GM18520 (cell line): ENCODE results near the gene NR6A1.

Experiments
- ATAC-seq: cut with Tn5 transposase; IDR thresholded peaks from one replicate; pipeline ENCODE4 v1.9.1; 2021; ENCODE audit not compliant: unreplicated experiment

Gene NR6A1

DNA sequence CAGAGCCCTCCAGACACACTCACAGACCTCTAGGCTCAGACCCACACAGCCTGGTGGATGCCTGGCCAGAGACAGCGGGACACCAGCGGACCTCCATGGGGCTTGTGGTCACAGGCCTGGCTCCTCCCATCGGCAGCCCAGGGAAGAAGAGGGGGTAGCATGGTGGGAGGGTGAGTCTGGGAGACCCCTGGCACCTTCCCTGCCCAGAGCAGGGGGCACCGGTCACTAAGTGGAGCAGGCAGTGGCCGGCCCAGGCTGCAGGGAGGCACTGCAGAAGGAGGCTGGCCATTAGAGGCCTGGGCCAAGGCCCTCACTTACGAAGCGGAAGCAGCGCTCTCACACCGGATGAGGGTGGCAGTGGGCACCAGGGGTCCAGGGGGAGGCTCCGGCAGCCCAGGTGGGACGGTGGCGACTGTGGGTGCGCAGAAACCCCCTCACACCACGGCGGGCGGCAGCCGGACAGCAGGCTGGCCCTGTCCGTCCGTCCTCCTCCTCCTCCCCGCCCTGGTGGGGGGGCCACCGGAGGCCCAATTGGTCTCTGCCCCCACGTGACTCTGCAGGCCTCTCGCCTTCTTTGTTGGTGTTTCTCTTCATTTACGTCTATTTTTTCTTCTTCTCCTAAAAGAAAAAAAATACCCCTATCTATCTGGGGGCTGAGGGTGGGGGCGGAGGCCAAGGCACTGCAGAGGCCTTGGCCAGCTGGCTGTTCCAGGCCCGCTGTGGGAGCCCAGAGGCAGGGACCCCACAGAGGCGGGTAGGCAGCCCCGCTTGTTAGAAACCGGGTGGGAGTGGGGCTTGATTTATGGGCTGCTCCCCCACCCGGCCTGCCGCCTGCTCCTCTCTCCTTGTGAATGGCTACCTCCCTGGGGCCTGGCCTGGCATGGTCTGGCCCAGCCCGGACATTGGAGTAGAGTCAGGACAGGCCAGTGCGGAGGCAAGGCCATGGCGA is 263.9 kb downstream of the NR6A1 start, which contains the start of gene NR5A1:
Gene NR5A1, minus strand, starts transcription at position 469 of the 949 bp plus-strand sequence. CDS start 4,004 bp downstream, outside the sequence.
- ATAC-seq = no peak

DNA sequence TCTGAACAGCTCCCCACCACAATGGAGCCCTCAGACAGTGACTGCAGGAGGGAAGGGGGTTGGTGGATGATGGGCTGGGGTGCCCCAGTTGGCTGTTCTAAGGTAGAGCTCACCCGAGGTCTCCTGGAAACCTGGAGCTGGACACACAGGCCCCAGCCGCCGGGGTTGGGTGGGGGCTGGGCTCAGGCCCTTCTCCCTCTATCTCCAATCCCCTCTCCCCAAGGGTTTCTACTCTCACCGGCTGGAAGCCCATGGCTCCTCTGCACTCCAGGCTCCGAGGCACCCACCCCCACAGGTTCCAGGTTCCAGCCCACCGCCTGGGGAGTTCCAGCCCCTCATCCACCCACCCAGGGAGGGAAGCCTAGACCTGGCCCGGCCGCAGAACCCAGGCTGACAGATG is 264.7 kb downstream of the NR6A1 start:
- no peak for ATAC-seq

DNA sequence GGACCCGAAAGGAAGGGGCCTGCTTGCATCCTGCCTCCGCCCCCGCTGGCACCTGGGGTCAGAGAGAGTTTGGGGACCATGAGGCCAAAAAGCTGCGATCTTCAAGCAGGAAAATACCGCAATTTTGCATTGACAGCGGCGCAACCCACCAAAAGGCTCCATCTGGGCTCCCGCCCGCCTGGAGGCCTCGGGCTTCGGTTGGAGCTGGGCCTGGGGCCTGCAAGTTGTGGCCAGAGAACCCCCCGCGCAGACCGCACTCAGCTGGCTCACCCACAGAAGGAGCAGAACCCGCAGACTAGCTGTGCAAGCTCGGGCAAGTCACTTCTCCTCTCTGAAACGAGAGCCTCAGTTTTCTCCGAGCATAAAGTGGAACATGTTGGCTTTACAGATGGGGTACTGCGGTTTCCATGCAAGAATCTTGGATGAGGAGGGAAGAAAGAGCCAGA is 265.2 kb downstream of the NR6A1 start:
- ATAC-seq = no peak

GRCh38 chr9:124505006-124505900 is 265.9 kb downstream of the NR6A1 start:
- ATAC-seq = no peak

DNA sequence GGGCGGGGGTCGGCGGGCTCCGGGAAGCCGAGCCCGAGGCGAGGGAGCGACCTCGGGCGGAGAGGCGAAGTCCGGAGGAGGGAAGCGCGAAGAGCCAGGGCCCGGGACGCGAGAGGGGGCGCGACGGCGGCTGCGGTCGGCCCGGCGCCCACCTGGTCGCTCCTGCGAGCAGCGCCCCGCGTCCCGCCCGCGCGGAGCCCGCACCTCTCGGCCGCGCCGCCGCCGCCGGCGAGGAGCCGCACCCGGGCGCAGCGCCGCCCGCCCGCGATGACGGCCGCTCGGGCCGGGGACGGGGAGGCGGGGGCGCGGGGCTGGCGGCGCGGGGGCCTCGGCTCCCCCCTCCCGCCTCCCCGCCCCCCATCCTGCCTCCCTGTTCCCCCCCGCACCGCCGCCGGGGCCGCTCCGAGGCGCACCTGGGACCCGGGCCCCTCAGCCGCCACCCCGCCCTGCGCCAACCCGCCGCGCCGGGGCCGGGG is 266.5 kb downstream of the NR6A1 start:
- no peak for ATAC-seq

GRCh38 chr9:124503713-124504529 is 267.2 kb downstream of the NR6A1 start:
- no peak for ATAC-seq

GRCh38 chr9:124502711-124503702 is 268.1 kb downstream of the NR6A1 start:
- no peak for ATAC-seq

DNA sequence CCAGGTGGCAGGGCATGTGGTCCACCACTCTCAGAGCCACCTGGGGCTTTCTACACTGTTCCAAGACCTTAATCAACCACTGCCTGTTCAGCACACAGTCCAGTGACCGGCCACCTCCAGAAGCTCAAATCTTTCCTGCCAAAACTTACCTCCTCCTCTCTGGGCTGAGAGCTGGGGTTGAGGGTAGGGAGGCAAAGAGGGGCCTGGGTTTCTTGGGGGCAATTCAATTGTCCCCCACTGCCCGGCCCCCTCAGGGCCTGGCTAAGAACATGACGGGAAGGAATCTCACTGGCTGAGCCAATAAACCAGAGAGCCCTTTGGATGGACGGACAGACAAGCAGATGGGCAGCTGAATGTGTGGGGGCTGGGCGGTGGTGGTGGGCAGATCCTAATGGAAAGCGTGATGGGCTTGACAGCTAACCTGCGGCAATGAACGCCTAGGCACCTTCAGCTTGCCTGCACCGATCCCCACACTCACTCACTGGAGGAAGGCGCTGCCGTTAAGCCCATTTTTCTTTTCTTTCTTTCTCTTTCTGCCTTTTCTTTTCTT is 269.3 kb downstream of the NR6A1 start:
- ATAC-seq = no peak

DNA sequence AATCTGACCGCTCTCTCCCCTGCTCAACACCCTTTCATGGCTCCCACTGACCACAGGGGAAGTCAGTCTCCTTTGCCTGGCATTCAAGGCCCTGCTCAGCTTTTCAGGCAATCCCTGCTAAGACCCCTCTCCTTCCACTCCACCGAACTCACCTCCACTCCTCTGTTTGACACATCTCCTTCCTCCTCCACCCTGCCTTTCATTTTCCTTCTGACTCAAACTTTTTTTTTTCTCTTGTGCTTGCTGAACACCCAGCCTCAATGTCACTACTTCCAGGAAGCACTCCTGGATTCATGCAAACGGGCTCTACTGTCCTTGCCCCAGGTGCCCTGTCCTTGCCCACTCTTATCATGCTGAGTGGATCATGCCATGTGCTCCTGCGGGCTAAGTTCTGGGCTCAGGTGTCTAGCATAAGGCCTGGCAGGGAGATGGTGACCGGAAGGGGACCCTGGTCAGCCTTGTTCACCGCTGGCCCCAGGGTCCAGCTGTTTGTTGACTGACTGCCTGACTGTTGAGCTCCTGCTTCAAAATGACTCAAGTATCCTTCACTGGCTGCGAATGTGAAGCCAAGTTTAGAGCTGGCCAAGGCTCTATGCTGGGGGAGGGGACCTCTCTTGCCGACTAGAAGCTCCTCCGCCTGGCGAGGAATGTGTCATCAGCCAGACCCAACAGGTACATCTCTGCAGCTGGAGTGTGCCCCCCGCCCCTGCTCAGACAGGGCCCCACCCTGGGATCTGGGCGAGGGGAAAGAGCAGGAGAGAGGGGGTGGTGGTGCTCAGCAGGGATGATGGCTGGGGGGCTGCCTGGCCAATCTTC is 270.1 kb downstream of the NR6A1 start:
- ATAC-seq = no peak

- no peak for ATAC-seq
Measured at GRCh38 chr9:124500028-124500795, 270.9 kb downstream of the NR6A1 start.

DNA sequence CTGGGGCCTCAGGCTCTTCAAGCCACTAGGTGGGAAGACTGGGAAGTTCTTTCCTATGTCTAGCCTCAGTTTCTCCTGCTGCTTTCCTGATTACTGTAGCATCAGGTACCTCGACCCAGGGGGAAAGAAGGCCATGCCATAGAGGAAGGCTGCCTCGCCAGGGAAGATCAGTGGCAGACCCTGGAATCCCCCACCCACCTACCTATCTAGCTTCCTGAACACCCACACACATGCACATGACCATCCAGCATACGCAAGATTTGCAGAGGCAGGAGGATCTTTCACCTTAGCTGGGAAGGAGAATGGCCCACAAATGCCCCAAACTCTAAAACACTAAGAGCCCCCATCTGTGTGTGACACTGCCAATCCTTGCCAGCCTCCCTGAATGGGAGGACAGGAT is 271.9 kb downstream of the NR6A1 start:
- ATAC-seq = no peak

- no peak for ATAC-seq
Measured at GRCh38 chr9:124498499-124499146, 272.5 kb downstream of the NR6A1 start.

DNA sequence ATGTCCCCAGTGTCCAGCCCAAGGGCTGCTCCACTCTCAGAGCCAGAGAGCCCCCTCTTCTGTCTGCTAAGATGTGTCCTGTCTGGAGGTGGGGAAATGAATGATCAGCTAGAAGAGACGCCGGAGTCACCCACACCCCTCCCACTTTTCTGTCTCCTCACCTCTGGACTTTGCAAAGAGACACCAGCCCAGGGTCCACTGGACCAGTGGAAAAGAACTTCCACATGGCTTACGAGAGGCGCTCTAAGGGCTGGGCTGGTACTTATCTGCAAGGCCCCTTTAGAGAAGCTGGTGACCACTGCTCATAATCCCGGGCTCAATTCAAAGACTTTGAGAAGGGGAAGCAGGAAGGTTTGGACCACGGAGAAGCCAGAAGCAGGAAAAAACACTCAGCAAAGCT is 273.1 kb downstream of the NR6A1 start:
- no peak for ATAC-seq

- ATAC-seq = no peak
Measured at GRCh38 chr9:124497441-124497840, 273.7 kb downstream of the NR6A1 start.

DNA sequence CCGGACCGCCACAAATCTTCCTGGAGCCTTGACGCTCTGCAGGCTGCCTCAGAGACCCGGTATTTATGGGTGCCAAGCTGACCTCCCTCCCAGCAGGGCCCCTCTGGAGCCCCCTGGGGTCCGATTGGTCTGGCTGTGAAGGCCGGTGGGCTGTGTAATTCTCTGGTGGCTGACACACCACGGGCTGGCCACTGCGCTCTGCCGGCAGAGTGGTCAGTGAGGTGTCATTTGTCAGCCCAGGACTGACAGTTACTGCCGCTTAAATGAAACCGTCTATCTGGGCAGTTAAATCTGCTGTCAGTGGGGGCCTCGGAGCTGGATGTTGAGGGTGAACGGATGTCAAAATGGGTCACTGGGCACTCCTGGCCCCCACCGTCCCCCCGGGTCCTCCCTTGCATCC is 274.6 kb downstream of the NR6A1 start:
- ATAC-seq = no peak

- ATAC-seq = no peak
Measured at GRCh38 chr9:124496075-124496449, 275.0 kb downstream of the NR6A1 start.
